Lower leg skin (tissue), 4 donors: ENCODE measurements around the gene CEP128. TPM values are rescaled to one million over a fixed set of nuclear protein-coding genes. Genes with fewer than 3 reads are reported as not detected.

Experiments used
- DNase-seq, 2 donors: peaks; one replicate each; pipeline ENCODE4 v3.0.0-alpha.2; 2019; ENCODE audit warnings: low spot score in 2 of 2
- H3K4me3 ChIP-seq: fragments of 200-600 bp; sonication (generic); 2 replicates; pipeline ENCODE4 v1.5.1; 2017; ENCODE audit warnings: mild to moderate bottlenecking, low read depth; ENCODE audit not compliant: poor library complexity, severe bottlenecking
- POLR2A ChIP-seq, 2 donors: fragments of 450-650 bp; IDR thresholded peaks; one replicate each; pipeline ENCODE4 v1.6.1; 2016 to 2017; ENCODE audit warnings: antibody characterized with exemption in 2 of 2, mild to moderate bottlenecking in 1 of 2, moderate library complexity in 1 of 2
- WGBS, 2 donors: methylation state at CpG; one replicate each; pipeline ENCODE4 v1.1.5; 2018; 5-methylcytosine and 5-hydroxymethylcytosine counted together
- intact Hi-C: fragments of 100-400 bp; cut with DNase I; formaldehyde crosslinking; loops from one replicate; pipeline ENCODE4 v1.15.0; 2023; ENCODE audit warnings: low total_unique reads
- total RNA-seq, 4 donors: library from RNA; depleted of rRNA; stranded (reverse); fragments of >200 nt; gene quantifications; one replicate each; pipeline ENCODE4 v1.1.0, GENCODE V29; 2016
- TF ChIP-seq, protein P1 (sequence below), 3 donors: fragments of 450-650 bp; IDR thresholded peaks; one replicate each; pipeline ENCODE4 v1.5.1; 2016; ENCODE audit warnings: antibody characterized with exemption in 3 of 3, mild to moderate bottlenecking in 3 of 3, moderate library complexity in 2 of 3

The CEP128 gene
- total RNA-seq, 4 donors from 2014 or later: 5.9 to 10.5 (median 9.0) TPM

DNA sequence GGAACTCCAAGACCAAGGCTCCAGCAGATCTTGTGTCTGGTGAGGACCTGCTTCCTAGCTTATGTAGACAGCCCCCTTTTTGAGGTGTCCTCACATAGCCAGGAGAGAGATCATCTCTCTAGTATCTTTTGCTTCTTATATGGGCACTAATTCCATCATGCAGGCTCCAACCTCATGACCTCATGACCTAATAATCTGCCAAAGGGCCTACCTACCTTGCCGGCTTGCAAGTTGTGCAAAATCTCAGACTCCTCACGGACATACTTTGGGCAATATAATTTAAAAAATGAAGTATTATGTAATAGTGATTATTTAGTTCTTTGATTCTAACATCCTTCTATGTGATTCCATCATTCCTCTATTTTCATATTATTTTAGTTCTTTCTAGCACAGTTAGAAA lies 397.2 kb downstream of the CEP128 start:
- TF ChIP-seq POLR2A (IDR thresholded peaks at IDR 0.05): no peak
- TF ChIP-seq, protein P1, sequence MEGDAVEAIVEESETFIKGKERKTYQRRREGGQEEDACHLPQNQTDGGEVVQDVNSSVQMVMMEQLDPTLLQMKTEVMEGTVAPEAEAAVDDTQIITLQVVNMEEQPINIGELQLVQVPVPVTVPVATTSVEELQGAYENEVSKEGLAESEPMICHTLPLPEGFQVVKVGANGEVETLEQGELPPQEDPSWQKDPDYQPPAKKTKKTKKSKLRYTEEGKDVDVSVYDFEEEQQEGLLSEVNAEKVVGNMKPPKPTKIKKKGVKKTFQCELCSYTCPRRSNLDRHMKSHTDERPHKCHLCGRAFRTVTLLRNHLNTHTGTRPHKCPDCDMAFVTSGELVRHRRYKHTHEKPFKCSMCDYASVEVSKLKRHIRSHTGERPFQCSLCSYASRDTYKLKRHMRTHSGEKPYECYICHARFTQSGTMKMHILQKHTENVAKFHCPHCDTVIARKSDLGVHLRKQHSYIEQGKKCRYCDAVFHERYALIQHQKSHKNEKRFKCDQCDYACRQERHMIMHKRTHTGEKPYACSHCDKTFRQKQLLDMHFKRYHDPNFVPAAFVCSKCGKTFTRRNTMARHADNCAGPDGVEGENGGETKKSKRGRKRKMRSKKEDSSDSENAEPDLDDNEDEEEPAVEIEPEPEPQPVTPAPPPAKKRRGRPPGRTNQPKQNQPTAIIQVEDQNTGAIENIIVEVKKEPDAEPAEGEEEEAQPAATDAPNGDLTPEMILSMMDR (IDR thresholded peaks at IDR 0.05): no peak
- no peak overlapping the region for H3K4me3 ChIP-seq
- WGBS, 2 donors: 93 to 95% methylated on average over 2 of the region's 2 CpGs
- intact Hi-C loops: no loop called here
- no peak for DNase-seq

DNA sequence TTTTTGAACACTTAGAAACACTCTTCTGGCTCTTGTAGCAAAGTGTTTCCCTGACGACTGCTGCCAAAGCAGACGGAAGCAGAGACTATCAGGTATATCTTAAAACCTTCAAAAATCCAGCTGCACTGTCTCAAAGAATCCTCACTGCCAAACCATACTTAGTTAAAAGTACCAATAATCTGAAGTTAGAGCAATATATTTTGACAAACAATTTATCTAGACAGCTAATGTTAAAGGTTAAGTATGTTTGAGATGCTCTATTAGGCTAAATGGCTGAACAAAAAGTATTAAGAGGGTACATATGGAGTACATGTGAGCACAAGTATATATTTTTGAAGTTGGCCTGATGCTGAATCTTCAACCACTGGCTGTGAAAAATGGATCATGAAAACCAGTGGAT lies 398.3 kb downstream of the CEP128 start:
- no peak for TF ChIP-seq POLR2A (IDR thresholded peaks at IDR 0.05)
- TF ChIP-seq, protein P1 (IDR thresholded peaks at IDR 0.05): no peak
- no peak for DNase-seq
- intact Hi-C loops: no loop called here
- 82 to 84% methylated on average over 2 of the region's 2 CpGs for WGBS, 2 donors
- H3K4me3 ChIP-seq: no peak overlapping the region

DNA sequence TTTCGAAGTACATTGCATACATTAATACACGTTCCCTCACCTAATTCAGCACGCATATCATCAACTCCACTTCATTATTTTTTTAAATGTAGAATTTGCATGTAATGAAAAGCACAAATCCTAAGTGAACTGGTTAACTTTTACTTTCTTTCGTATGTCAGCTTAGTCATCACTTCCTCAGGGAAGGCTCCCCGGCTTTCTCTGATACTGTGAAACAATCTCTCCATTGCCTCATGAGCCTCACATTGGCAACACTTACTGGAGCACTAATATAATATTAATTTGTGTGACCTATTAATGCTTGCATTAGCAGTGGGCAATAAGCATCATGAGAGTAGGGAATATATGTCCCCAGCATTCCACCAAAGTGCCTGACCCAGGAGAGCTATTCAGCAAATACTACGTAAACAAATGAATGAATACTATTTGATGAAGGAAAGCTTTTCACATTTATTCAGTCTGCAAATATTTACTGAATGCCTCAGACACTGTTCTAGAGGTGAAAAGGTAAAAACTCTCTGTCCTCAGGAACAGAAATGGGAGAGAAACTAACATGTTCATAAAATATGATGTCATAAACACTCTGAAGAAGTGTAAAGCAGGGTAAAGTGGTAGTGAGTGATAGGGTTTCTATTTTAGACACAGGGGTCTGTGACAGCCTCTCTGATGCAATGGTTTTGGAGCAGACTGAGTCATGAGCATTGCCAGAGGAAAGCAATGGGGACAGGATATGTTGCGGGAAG lies 402.7 kb downstream of the CEP128 start:
- intact Hi-C loops: no loop called here
- TF ChIP-seq, protein P1 (IDR thresholded peaks at IDR 0.05): no peak
- TF ChIP-seq POLR2A (IDR thresholded peaks at IDR 0.05): no peak
- no peak for DNase-seq
- H3K4me3 ChIP-seq: no peak overlapping the region
- WGBS, 2 donors: 92 to 96% methylated on average over 7 of the region's 7 CpGs

DNA sequence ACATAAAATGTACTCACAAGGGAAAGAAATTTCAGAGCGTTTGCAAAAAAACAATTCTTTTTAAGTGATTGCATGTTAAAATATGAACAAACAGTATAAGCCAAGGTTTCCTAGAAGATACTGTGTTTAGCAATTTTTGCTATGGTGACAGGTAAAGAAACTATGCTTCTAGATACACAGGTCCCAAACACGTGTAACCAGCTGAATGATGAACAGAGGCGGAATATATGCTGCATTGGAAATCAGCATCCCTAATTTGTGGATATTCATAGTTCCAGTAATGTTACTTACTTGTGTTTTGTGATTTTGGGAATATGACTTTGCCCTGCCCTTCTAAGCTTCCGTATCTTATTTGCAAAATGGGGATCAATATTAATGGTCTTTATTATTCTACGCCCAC lies 403.9 kb downstream of the CEP128 start:
- no peak for TF ChIP-seq POLR2A (IDR thresholded peaks at IDR 0.05)
- TF ChIP-seq, protein P1 (IDR thresholded peaks at IDR 0.05): no peak
- intact Hi-C loops: no loop called here

DNA sequence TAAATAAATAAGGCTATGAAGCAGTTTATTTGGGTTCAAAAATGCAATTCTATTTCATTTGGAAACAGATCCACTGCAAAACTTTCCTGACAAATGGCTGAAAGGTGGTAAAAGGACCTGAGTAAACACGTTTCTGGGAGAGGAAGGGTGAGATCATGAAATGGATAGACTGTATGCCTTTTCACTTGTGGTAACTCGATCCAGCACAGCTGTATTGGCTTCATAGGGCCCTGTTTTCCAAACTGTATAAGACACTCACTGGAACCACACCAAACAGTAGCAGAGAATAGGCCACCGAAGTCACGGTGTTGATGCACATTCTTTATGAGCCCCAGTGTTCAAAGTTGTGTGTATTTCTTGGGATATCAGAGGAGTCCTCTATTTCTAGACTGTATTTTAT lies 405.1 kb downstream of the CEP128 start:
- no peak overlapping the region for H3K4me3 ChIP-seq
- intact Hi-C loops: no loop called here
- no peak for DNase-seq
- TF ChIP-seq, protein P1 (IDR thresholded peaks at IDR 0.05): no peak
- TF ChIP-seq POLR2A (IDR thresholded peaks at IDR 0.05): no peak
- 54 to 55% methylated on average over 4 of the region's 4 CpGs for WGBS, 2 donors

More for the DNA sequence above, 403.9 kb downstream of the CEP128 start:
- 91 to 94% methylated on average over 5 of the region's 5 CpGs for WGBS, 2 donors
- no peak for DNase-seq
- no peak overlapping the region for H3K4me3 ChIP-seq

DNA sequence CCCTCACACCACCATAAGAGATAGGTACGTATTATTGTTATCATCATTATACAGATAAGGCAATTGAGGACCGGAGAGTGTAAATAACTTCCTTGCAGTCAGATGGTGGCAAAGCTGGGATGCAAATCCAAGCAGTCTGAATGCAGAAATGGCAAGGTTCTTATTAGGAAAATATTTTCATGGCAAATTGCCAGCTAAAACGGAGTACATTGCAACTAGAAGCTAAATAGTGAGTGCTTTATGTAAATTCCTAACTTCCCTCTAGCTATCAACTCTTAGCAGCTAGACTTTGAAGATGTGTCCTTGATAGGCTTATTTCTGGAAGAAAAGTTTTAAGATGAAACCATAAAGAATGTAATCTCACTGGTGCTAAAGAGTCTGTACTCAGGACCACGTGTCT lies 406.4 kb downstream of the CEP128 start:
- intact Hi-C loops: no loop called here
- WGBS, 2 donors: 43 to 46% methylated on average over 4 of the region's 4 CpGs
- no peak overlapping the region for H3K4me3 ChIP-seq
- DNase-seq: no peak
- TF ChIP-seq, protein P1 (IDR thresholded peaks at IDR 0.05): no peak
